NT2/D1 (cell line): ENCODE results near the gene MTNR1A.

Experiments
- SUZ12 ChIP-seq: IDR thresholded peaks from 2 replicates; pipeline ENCODE4 v1.6.1; 2011; ENCODE audit not compliant: insufficient read length, insufficient read depth; ENCODE audit errors: extremely low read depth
- YY1 ChIP-seq: IDR thresholded peaks from 2 replicates; pipeline ENCODE4 v1.6.1; 2011; ENCODE audit not compliant: insufficient read length, insufficient read depth
- ZNF274 ChIP-seq: IDR thresholded peaks from 2 replicates; pipeline ENCODE4 v1.6.1; 2011; ENCODE audit warnings: mild to moderate bottlenecking, low read depth, low read length

DNA sequence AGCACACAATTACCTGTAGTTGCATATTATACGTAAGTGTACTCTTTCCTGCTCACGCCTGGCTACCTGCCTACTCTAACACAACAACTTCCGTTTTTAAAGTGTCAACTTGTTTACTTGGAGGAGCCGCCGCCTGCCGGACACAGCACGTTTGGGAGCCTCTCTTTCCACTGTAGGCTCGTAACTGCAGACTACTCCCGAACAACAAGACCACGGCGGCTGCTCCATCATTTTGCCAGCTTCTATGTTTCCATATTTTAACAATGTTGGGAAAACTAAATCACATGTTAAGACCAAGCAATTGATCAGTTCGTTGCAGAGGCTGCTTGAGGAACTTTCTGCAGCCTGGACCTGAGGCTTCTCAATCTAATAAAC is 841 bp downstream of the MTNR1A start:
- TF ChIP-seq YY1, result no peak
- no peak for TF ChIP-seq ZNF274
- no peak for TF ChIP-seq SUZ12
